Panc1 (cell line): ENCODE measurements around the gene ATP13A2. TPM values are rescaled to one million over a fixed set of nuclear protein-coding genes. Genes with fewer than 3 reads are reported as not detected.

Experiments
- ATAC-seq: fragments of 200-7000 bp; cut with Tn5 transposase; 2 replicates; pipeline ENCODE4 v1.9.1; 2020; ENCODE audit warnings: mild to moderate bottlenecking, moderate library complexity
- BruUV-seq: library from RNA; stranded (reverse); fragments of 400-500 nt; replicated peaks from 2 replicates; lab custom pipeline; 2021; lab: Mats Ljungman, UMichigan
- CTCF ChIA-PET: fragments of 300-600 bp; sonication (Branson Sonifier 250); formaldehyde crosslinking; loops from one replicate; lab custom pipeline; 2022; ENCODE audit warnings: antibody characterized with exemption; lab: Charles Lee
- POLR2A ChIA-PET: fragments of 300-600 bp; sonication (Branson Sonifier 250); formaldehyde crosslinking; loops from one replicate; lab custom pipeline; 2022; ENCODE audit warnings: antibody characterized with exemption; lab: Charles Lee
- DNase-seq: peaks from one replicate; pipeline ENCODE4 v3.0.0-alpha.2; 2010; ENCODE audit warnings: low read depth, low spot score
- H3K27ac ChIP-seq: 2 replicates; pipeline ENCODE4 v1.5.1; 2011; ENCODE audit warnings: mild to moderate bottlenecking, low read length, inconsistent platforms
- H3K27me3 ChIP-seq: fragments of 200-500 bp; sonication (Bioruptor generic); 2 replicates; pipeline ENCODE4 v1.6.0; 2014; ENCODE audit warnings: low read length, inconsistent platforms; ENCODE audit not compliant: control insufficient read depth, insufficient read depth
- H3K36me3 ChIP-seq: fragments of 200-500 bp; sonication (Bioruptor generic); 2 replicates; pipeline ENCODE4 v1.5.1; 2014; ENCODE audit warnings: inconsistent platforms, mild to moderate bottlenecking, low read length, moderate library complexity; ENCODE audit not compliant: control insufficient read depth, insufficient read depth
- H3K4me1 ChIP-seq: 2 replicates; pipeline ENCODE4 v1.5.1; 2011; ENCODE audit warnings: inconsistent platforms, mild to moderate bottlenecking, low read length, moderate library complexity; ENCODE audit not compliant: control insufficient read depth, insufficient read depth
- H3K4me3 ChIP-seq, 2 experiments: 2 replicates each; pipeline ENCODE4 v1.5.1; 2011 to 2012; ENCODE audit warnings: low read depth in 2 of 2, low read length in 2 of 2, mild to moderate bottlenecking in 2 of 2, inconsistent platforms in 1 of 2, moderate library complexity in 1 of 2
- H3K9me3 ChIP-seq: fragments of 200-500 bp; sonication (Bioruptor generic); 2 replicates; pipeline ENCODE4 v1.5.1; 2014; ENCODE audit warnings: low read depth, mild to moderate bottlenecking, inconsistent platforms, low read length, moderate library complexity; ENCODE audit not compliant: control insufficient read depth, insufficient read depth
- CTCF ChIP-seq: fragments of 450-650 bp; IDR thresholded peaks from 2 replicates; pipeline ENCODE4 v1.5.1; 2017; ENCODE audit warnings: mild to moderate bottlenecking
- POLR2AphosphoS5 ChIP-seq: IDR thresholded peaks from 2 replicates; pipeline ENCODE4 v1.6.1; 2012; ENCODE audit warnings: mild to moderate bottlenecking, low read depth, low read length, moderate library complexity
- SIN3A ChIP-seq: IDR thresholded peaks from 2 replicates; pipeline ENCODE4 v1.6.1; 2012; ENCODE audit warnings: low read depth, mild to moderate bottlenecking, low read length, moderate library complexity, borderline replicate concordance; ENCODE audit not compliant: insufficient read depth
- TCF7L2 ChIP-seq: IDR thresholded peaks from 2 replicates; pipeline ENCODE4 v1.6.1; 2011; ENCODE audit warnings: mild to moderate bottlenecking, low read depth, low read length, inconsistent platforms
- in situ Hi-C: cut with HindIII; loops from 2 replicates; pipeline ENCODE4 v1.10.0; 2016; ENCODE audit warnings: low sequenced_read_pairs, low pct_unique_long_range_greater_than_20kb
- intact Hi-C: fragments of 100-400 bp; cut with micrococcal nuclease; formaldehyde crosslinking; loops from one replicate; pipeline ENCODE4 v1.10.0; 2022; ENCODE audit not compliant: unreplicated experiment
- total RNA-seq: library from RNA; stranded (reverse); gene quantifications from one replicate; pipeline ENCODE4 v1.2.1, GENCODE V29; 2021; ENCODE audit not compliant: unreplicated experiment
- TF ChIP-seq, protein P1 (sequence below), 2 experiments: IDR thresholded peaks; 2 replicates each; pipeline ENCODE4 v1.6.1; 2011 to 2012; ENCODE audit warnings: low read depth in 2 of 2, control low read depth in 1 of 2, low read length in 1 of 2, mild to moderate bottlenecking in 1 of 2, moderate library complexity in 1 of 2; ENCODE audit not compliant: insufficient read depth in 1 of 2

The ATP13A2 gene
- total RNA-seq, 1 experiment from 2014 or later, result 49.9 TPM

GRCh38 chr1:17032741-17033140, 21.0 kb upstream of the ATP13A2 start:
- Histone ChIP-seq H3K27ac (no peak overlapping the region), H3K36me3 (peaks cover 18% of the 10 kb centered on the region), H3K27me3 (no peaks in the 10 kb centered on the region), H3K4me1 (no peaks in the 10 kb centered on the region), H3K4me3 (no peak overlapping the region), H3K9me3 (no peaks in the 10 kb centered on the region)
- ChIA-PET POLR2A (no interaction called here), CTCF (interaction anchor here (0.5 kb wide), 2 partner anchors 81 to 109 kb away, joined by 3 to 10 read pairs; no protein-coding TSS in a partner anchor)
- intact Hi-C loops (no loop called here), in situ Hi-C loops (no loop called here)
- no TSS peak for BruUV-seq
- DNase-seq, result no peak
- no peak for ATAC-seq
- no peak for TF ChIP-seq TCF7L2
- TF ChIP-seq CTCF, result no peak
- no peak for TF ChIP-seq SIN3A
- TF ChIP-seq, protein P1, sequence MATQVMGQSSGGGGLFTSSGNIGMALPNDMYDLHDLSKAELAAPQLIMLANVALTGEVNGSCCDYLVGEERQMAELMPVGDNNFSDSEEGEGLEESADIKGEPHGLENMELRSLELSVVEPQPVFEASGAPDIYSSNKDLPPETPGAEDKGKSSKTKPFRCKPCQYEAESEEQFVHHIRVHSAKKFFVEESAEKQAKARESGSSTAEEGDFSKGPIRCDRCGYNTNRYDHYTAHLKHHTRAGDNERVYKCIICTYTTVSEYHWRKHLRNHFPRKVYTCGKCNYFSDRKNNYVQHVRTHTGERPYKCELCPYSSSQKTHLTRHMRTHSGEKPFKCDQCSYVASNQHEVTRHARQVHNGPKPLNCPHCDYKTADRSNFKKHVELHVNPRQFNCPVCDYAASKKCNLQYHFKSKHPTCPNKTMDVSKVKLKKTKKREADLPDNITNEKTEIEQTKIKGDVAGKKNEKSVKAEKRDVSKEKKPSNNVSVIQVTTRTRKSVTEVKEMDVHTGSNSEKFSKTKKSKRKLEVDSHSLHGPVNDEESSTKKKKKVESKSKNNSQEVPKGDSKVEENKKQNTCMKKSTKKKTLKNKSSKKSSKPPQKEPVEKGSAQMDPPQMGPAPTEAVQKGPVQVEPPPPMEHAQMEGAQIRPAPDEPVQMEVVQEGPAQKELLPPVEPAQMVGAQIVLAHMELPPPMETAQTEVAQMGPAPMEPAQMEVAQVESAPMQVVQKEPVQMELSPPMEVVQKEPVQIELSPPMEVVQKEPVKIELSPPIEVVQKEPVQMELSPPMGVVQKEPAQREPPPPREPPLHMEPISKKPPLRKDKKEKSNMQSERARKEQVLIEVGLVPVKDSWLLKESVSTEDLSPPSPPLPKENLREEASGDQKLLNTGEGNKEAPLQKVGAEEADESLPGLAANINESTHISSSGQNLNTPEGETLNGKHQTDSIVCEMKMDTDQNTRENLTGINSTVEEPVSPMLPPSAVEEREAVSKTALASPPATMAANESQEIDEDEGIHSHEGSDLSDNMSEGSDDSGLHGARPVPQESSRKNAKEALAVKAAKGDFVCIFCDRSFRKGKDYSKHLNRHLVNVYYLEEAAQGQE (IDR thresholded peaks at IDR 0.05; ENCODE audit: insufficient read depth in 1 of 2, low read depth in 2 of 2, low read length in 1 of 2), result no peak
- TF ChIP-seq POLR2AphosphoS5, result no peak

DNA sequence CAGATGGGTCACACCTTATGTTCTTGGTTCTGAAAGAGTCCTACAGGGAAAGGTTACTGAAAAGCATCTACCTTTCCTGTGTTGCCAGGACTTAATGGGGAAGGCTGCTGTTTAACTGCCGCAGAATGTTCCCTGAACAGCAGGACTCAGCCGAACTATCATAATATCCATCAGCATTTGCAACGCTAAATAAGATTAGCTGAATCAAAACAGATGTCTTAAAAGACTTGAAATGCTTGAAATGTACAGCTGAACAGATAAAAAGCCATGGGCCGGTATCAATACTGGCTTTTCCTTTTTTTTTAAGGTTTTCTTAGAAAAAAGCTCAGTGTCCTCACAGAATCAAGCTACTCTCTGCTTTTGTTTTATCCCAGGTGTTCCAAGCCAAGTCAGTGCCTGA, 19.7 kb upstream of the ATP13A2 start:
- DNase-seq, result no peak
- Histone ChIP-seq H3K9me3 (no peaks in the 10 kb centered on the region), H3K36me3 (peaks cover 22% of the 10 kb centered on the region), H3K27me3 (no peaks in the 10 kb centered on the region), H3K4me1 (no peaks in the 10 kb centered on the region), H3K27ac (no peak overlapping the region), H3K4me3 (no peak overlapping the region)
- no peak for ATAC-seq
- TF ChIP-seq CTCF, result no peak
- no peak for TF ChIP-seq POLR2AphosphoS5
- TF ChIP-seq, protein P1 (IDR thresholded peaks at IDR 0.05; ENCODE audit: insufficient read depth in 1 of 2, low read depth in 2 of 2, low read length in 1 of 2), result no peak
- no peak for TF ChIP-seq TCF7L2
- TF ChIP-seq SIN3A, result no peak
- BruUV-seq, result no TSS peak
- POLR2A ChIA-PET, result no interaction called here
- CTCF ChIA-PET, result interaction anchor here (0.7 kb wide), 1 partner anchor 75 kb away, joined by 3 read pairs; no protein-coding TSS in a partner anchor
- in situ Hi-C loops, result no loop called here
- intact Hi-C loops, result no loop called here
